ENCODE results near the gene MPND. TPM values are rescaled to one million over a fixed set of nuclear protein-coding genes. Genes with fewer than 3 reads are reported as not detected.

Gene MPND
- total RNA-seq, 5 donors from 2014 or later (not counting 1 experiment from before 2014, with no cell fraction given), result 10.7 to 27.3 (median 22.6) TPM

DNA sequence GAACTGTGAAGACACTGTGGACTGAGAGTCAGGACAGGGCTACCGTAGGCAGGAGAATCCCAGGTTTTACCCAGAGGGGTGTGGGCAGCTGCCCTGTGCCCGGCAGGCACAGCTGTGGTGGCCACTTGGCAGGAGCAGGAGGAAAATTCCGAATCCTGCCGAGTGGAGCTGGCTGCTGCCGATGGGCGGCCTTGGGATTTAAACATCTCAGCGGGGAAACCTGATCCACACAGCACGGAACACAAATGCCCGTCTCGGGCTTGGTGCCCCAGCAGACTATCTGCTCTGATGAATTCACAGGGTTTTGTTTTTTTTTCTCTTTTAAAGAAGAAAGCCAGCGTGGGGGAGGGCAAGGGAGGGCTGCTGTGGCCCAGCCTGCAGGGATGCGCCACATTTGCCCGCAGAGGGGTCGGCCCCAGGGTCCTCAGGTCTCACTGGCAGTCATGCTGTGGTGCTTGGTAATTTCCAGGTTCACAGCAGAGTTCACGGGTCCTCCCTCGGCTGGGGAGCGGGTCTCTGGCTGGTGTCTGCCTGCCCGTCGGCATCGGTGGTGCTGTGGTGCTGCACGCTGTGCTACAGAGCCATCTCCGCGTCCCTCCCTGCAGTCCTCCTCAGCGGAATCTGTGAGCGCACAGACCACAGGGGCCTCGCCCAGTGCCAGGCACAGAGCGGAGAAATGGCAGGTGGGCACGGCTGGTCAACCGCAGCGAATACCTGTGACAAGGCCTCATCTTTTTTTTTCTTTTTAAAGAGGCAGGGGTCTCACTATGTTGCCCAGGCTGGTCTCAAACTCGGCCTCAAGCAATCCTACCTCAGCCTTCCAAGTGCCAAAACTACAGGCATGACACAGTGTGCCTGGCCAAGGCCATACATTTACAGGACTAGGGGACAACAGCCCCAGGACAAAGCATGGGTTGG lies 28.1 kb downstream of the MPND start:
- H3K9me3 Mint-ChIP-seq, result no peaks in the 10 kb centered on the region
- no peaks in the 10 kb centered on the region for H3K27me3 Mint-ChIP-seq
- peak overlapping the region; percentile 74 for H3K27ac ChIP-seq (ENCODE audit: low read length)
- 95% methylated on average over 26 of the region's 31 CpGs for WGBS (ENCODE audit: insufficient coverage)
- DNase-seq (no peak), ATAC-seq (replicated peaks in 1 of 4) (no peak)
- peaks cover 4% of the 10 kb centered on the region for H3K36me3 Mint-ChIP-seq
- H3K36me3 ChIP-seq (ENCODE audit: control insufficient read depth in 2 of 2, extremely low read depth in 1 of 2, insufficient read depth in 1 of 2, low read length in 1 of 2), result peaks cover 3 to 7% of the 10 kb centered on the region in 2 donors
- H3K4me1 Mint-ChIP-seq, result peaks cover 48 to 69% (median 50%) of the 10 kb centered on the region in 3 donors
- POLR2A ChIA-PET, result interaction anchor here in 1 of 2 donors (0.5 kb wide), 1 partner anchor 93 kb away, joined by 6 read pairs; no protein-coding TSS in a partner anchor
- peak overlapping the region; percentile 74 to 95 for H3K27ac Mint-ChIP-seq
- CTCF ChIA-PET, result no interaction called here
- no peak overlapping the region for H3K4me3 ChIP-seq (ENCODE audit: control insufficient read depth in 1 of 2, extremely low read depth in 1 of 2, low read length in 1 of 2)
- no peaks in the 10 kb centered on the region for H3K9me3 ChIP-seq
- H3K4me3 Mint-ChIP-seq, result peak overlapping the region; percentile 17 to 88 (median 25)
- no peaks in the 10 kb centered on the region for H3K27me3 ChIP-seq (replicated peaks in 1 of 2; ENCODE audit: control insufficient read depth in 2 of 2, extremely low read depth in 1 of 2, insufficient read depth in 2 of 2, low read length in 1 of 2)
- peaks cover 16 to 91% of the 10 kb centered on the region in 2 experiments for H3K4me1 ChIP-seq (ENCODE audit: control insufficient read depth in 1 of 2, extremely low read depth in 1 of 2, insufficient read depth in 2 of 2, low read length in 2 of 2)

GRCh38 chr19:4372165-4373012 lies 29.0 kb downstream of the MPND start:
- Mint-ChIP-seq H3K4me1 (peaks cover 53 to 75% (median 58%) of the 10 kb centered on the region in 3 donors), H3K27me3 (no peaks in the 10 kb centered on the region), H3K36me3 (no peaks in the 10 kb centered on the region), H3K4me3 (peak overlapping the region in 1 of 3 donors; percentile 10), H3K9me3 (no peaks in the 10 kb centered on the region), H3K27ac (peak overlapping the region; percentile 19 to 28)
- CTCF ChIA-PET, result no interaction called here
- Histone ChIP-seq H3K27ac (ENCODE audit: low read length) (no peak overlapping the region), H3K36me3 (ENCODE audit: control insufficient read depth in 2 of 2, extremely low read depth in 1 of 2, insufficient read depth in 1 of 2, low read length in 1 of 2) (peaks cover 0 to 7% of the 10 kb centered on the region in 2 donors), H3K27me3 (replicated peaks in 1 of 2; ENCODE audit: control insufficient read depth in 2 of 2, extremely low read depth in 1 of 2, insufficient read depth in 2 of 2, low read length in 1 of 2) (no peaks in the 10 kb centered on the region), H3K9me3 (no peaks in the 10 kb centered on the region), H3K4me3 (ENCODE audit: control insufficient read depth in 1 of 2, extremely low read depth in 1 of 2, low read length in 1 of 2) (no peak overlapping the region), H3K4me1 (ENCODE audit: control insufficient read depth in 1 of 2, extremely low read depth in 1 of 2, insufficient read depth in 2 of 2, low read length in 2 of 2) (peaks cover 16 to 100% of the 10 kb centered on the region in 2 experiments)
- WGBS (ENCODE audit: insufficient coverage), result 94% methylated on average over 18 of the region's 22 CpGs
- ATAC-seq (replicated peaks in 1 of 4) (no peak), DNase-seq (no peak)
- POLR2A ChIA-PET, result interaction anchor here in 1 of 2 donors (0.5 kb wide), 1 partner anchor 92 kb away, joined by 6 read pairs; no protein-coding TSS in a partner anchor

- Mint-ChIP-seq H3K27ac (no peak overlapping the region), H3K4me3 (no peak overlapping the region), H3K27me3 (no peaks in the 10 kb centered on the region), H3K36me3 (no peaks in the 10 kb centered on the region), H3K4me1 (peaks cover 49 to 76% (median 59%) of the 10 kb centered on the region in 3 donors), H3K9me3 (no peaks in the 10 kb centered on the region)
- H3K9me3 ChIP-seq, result no peaks in the 10 kb centered on the region
- peaks cover 16 to 100% of the 10 kb centered on the region in 2 experiments for H3K4me1 ChIP-seq (ENCODE audit: control insufficient read depth in 1 of 2, extremely low read depth in 1 of 2, insufficient read depth in 2 of 2, low read length in 2 of 2)
- H3K36me3 ChIP-seq (ENCODE audit: control insufficient read depth in 2 of 2, extremely low read depth in 1 of 2, insufficient read depth in 1 of 2, low read length in 1 of 2), result peaks cover 0 to 9% of the 10 kb centered on the region in 2 donors
- POLR2A ChIA-PET, result no interaction called here
- H3K27me3 ChIP-seq (replicated peaks in 1 of 2; ENCODE audit: control insufficient read depth in 2 of 2, extremely low read depth in 1 of 2, insufficient read depth in 2 of 2, low read length in 1 of 2), result no peaks in the 10 kb centered on the region
- H3K4me3 ChIP-seq (ENCODE audit: control insufficient read depth in 1 of 2, extremely low read depth in 1 of 2, low read length in 1 of 2), result no peak overlapping the region
- no peak for DNase-seq
- CTCF ChIA-PET, result no interaction called here
- no peak overlapping the region for H3K27ac ChIP-seq (ENCODE audit: low read length)
- 88% methylated on average over 1 of the region's 8 CpGs for WGBS (ENCODE audit: insufficient coverage)
- ATAC-seq (replicated peaks in 1 of 4), result no peak
Observed at GRCh38 chr19:4373013-4373367, 29.6 kb downstream of the MPND start.

DNA sequence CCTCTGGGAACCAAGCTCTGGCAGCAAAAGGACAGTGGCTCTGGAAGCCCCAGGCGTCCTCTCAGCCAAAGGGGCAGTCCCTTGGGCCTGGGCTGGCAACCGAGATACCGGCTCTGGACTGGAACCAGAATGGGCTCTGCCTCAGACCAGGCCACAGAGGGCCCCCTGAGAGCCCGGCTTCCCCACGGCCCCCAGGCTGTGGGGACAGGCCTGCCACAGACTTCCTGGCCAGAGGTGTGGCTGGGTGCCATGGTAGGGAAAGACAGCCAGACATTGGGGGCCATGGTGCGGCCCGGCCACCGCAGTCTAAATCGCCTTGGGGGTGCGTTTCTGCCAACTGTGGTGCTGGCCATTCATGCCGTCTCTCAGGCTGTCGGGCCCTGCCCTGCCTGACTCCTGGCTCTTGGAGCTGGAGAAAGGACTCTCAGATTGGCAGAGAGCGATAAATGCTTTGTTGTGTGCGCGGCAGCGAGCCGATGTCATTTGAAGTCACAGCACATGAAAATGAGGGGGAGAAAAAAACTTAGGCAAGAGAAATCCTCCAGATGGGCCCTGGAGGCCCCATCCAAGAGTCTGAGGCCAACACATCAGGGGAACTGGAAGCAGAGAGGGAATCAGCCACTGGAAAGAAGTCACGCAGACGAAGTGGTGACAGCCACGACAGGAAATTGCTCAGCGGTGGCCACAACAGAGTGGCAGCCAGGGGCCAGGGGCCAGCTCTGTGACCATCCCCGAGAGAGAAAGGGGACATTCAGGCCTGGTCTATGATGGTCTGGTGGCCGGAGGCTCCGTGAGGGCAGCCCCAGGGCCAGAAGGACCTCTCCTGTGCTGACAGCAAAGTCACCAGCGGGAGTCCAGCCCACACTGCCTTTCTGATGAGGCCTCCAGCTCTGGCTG lies 30.5 kb downstream of the MPND start:
- ATAC-seq (replicated peaks in 1 of 4) (no peak), DNase-seq (no peak)
- Histone ChIP-seq H3K4me3 (ENCODE audit: control insufficient read depth in 1 of 2, extremely low read depth in 1 of 2, low read length in 1 of 2) (no peak overlapping the region), H3K4me1 (ENCODE audit: control insufficient read depth in 1 of 2, extremely low read depth in 1 of 2, insufficient read depth in 2 of 2, low read length in 2 of 2) (peaks cover 14 to 100% of the 10 kb centered on the region in 2 experiments), H3K27ac (ENCODE audit: low read length) (no peak overlapping the region), H3K9me3 (no peaks in the 10 kb centered on the region), H3K27me3 (replicated peaks in 1 of 2; ENCODE audit: control insufficient read depth in 2 of 2, extremely low read depth in 1 of 2, insufficient read depth in 2 of 2, low read length in 1 of 2) (no peaks in the 10 kb centered on the region), H3K36me3 (ENCODE audit: control insufficient read depth in 2 of 2, extremely low read depth in 1 of 2, insufficient read depth in 1 of 2, low read length in 1 of 2) (peaks cover 0 to 9% of the 10 kb centered on the region in 2 donors)
- H3K4me3 Mint-ChIP-seq, result no peak overlapping the region
- no peaks in the 10 kb centered on the region for H3K36me3 Mint-ChIP-seq
- peaks cover 47 to 76% (median 60%) of the 10 kb centered on the region in 3 donors for H3K4me1 Mint-ChIP-seq
- no peaks in the 10 kb centered on the region for H3K9me3 Mint-ChIP-seq
- H3K27ac Mint-ChIP-seq, result peak overlapping the region; percentile 52 to 53
- POLR2A ChIA-PET, result no interaction called here
- 84% methylated on average over 18 of the region's 25 CpGs for WGBS (ENCODE audit: insufficient coverage)
- no peaks in the 10 kb centered on the region for H3K27me3 Mint-ChIP-seq
- CTCF ChIA-PET, result no interaction called here

DNA sequence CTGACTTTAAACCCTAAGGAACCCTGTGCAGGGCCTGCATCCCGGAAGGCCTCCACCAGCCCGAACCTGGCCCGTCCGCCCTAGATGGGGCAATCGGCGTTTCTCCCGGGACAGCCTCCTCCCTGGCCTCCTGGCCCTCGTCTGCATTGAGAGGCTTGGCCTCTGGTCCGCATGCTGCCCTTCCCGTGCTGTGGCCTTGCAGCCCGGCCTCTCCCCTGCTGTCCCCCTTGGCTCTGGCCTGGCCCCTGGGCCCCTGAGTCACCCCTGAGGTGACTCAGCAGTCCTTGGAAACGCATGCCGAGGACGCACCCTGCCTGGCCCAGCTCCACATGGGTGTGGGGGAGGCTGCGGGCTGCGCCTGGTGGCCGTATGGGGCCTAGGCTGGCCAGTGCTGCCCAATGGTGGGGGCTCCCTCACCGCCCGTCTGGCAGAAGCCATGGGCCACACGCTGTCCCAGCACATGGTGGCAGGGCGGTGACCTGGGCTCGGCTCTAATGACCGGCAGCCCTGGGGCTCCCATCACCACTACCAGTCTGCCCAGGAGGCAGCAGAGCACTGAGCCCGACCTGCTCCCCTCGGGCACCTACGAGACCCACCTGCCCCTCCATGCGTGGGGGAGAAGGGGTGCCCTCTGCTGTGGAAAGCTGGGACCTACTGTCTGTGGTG lies 31.3 kb downstream of the MPND start:
- no peaks in the 10 kb centered on the region for H3K36me3 Mint-ChIP-seq
- Histone ChIP-seq H3K27me3 (replicated peaks in 1 of 2; ENCODE audit: control insufficient read depth in 2 of 2, extremely low read depth in 1 of 2, insufficient read depth in 2 of 2, low read length in 1 of 2) (no peaks in the 10 kb centered on the region), H3K9me3 (no peaks in the 10 kb centered on the region), H3K36me3 (ENCODE audit: control insufficient read depth in 2 of 2, extremely low read depth in 1 of 2, insufficient read depth in 1 of 2, low read length in 1 of 2) (peaks cover 0 to 9% of the 10 kb centered on the region in 2 donors), H3K27ac (ENCODE audit: low read length) (no peak overlapping the region), H3K4me3 (ENCODE audit: control insufficient read depth in 1 of 2, extremely low read depth in 1 of 2, low read length in 1 of 2) (no peak overlapping the region), H3K4me1 (ENCODE audit: control insufficient read depth in 1 of 2, extremely low read depth in 1 of 2, insufficient read depth in 2 of 2, low read length in 2 of 2) (peaks cover 21 to 100% of the 10 kb centered on the region in 2 experiments)
- H3K9me3 Mint-ChIP-seq, result no peaks in the 10 kb centered on the region
- H3K4me1 Mint-ChIP-seq, result peaks cover 47 to 78% (median 62%) of the 10 kb centered on the region in 3 donors
- ChIA-PET POLR2A (no interaction called here), CTCF (no interaction called here)
- ATAC-seq (replicated peaks in 1 of 4) (no peak), DNase-seq (no peak)
- no peaks in the 10 kb centered on the region for H3K27me3 Mint-ChIP-seq
- no peak overlapping the region for H3K27ac Mint-ChIP-seq
- H3K4me3 Mint-ChIP-seq, result no peak overlapping the region
- 96% methylated on average over 17 of the region's 27 CpGs for WGBS (ENCODE audit: insufficient coverage)
